CD4-positive, alpha-beta T cell treated with Interleukin-10 for 1 hour (primary cell): Measurements from ENCODE around the gene EPHB3.

Source experiments
- DNase-seq: peaks from one replicate; pipeline ENCODE4 v3.0.0-alpha.2; 2020

Gene EPHB3

DNA sequence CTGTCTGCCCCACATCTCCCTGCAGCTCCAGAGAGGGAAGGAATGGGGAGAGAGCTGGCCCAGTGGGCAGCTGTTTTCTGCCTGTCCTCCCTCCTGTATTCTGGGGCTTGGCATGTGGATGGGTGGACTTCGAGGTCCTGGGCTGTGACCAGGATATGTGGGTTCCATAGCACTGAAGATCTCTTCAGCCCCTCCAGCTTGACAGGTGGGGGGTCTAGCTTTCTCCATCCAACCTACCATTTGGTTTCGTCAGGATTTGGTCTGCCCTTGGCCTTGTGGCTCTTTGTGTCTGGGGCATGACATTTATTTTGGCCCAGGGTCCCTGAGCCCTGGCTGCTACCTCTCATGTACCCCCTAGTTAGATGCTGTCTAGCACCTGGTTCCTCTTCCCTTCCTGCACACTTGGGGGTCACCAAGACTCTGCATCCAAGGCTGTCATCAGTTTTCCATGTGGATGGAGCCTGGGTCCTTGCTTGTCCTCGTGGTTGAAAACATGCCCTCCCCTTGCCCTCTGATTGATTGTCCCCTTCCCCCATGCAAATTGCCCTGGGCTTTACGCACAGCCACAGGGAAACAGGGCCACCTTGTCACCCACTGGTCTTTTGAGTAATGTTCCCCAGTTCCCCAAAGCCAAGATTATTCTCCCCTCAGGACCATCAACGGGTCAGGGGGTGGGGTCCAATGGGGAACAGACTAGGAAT, 3.2 kb downstream of the EPHB3 start:
- no peak for DNase-seq

DNA sequence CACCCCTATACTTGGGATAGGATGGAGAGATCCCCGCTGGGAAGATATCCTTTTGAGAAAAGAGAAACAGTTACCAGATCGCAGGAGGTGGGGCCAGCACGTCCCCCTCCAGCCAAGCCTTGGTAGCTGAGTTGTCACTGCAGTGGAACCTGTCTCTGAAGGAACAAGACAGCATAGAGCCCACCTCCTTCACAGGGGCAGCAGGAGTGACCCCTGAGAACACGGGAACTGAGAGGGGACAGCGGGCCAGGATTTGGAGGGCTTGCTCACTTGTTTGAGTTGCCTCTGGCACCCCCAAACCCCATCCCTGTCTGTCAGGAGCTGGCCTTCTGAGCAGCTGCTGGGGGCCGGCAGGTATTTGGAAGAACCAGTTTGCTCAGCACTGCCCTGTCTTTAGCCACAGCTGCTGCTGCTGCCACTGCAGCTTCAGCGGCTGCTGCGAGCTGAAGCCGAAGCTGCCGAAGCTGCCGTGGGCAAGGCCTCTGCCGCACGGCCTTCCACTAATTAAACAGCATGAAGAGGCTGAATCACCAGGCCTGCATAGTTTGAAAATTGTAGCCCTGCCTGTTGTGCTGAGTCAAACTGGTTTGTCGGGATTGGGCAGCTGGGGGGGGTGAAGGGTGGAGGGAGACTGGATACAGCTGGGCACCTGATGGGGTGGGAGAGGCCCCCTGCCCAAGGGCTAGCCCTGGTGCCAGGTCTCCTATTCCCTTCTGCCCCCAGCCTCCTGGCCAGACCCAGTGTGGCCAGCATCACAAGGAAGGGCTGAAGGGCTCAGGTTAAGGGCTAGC, 4.0 kb downstream of the EPHB3 start:
- DNase-seq: no peak

DNA sequence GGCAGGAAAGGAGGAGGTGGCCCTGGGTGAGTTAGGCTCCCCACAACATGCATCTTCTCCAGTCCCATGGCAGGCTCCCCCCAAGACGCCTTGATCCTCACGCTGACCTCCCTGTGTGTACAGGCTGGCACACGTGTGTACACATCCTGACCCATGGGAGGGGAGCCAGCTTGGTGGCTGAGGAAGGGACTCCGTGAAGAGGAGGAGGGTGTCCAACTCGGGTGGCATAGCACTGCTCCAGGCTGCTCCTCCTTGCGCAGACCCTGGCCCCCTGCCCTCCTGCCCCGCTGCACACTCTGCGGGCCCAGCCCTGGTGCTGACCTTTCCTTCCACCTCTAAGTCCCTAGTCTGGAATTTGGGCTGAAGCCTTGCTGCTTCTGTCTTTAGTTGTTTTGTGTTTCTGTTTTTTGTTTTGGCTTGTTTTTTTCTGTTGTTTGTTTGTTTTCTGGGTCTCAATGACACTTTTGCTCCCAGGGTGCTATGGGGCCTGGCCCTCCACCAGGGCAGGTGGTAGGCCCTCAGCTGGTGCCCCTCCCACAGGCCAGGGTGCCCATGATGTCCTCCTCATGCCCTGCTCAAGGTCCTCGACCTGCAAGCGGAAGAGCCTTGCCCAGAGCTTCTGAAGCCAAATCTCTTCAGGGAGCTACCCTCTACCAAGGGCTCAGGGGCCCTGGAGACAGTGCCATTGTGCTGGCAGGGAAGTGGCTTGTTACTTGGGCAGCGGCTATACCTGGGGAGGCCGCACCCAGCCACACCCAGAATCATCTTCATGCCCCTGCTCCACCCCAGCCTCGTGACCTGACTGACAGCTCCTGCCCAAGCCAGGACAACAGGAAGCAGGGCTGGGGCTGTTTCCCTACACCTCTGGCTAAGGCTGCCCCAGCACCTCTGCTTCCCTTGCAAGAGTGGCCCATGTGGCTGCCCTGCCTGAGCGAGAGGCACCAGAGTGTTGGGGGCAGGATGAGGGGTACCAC, 5.1 kb downstream of the EPHB3 start:
- DNase-seq: no peak

DNA sequence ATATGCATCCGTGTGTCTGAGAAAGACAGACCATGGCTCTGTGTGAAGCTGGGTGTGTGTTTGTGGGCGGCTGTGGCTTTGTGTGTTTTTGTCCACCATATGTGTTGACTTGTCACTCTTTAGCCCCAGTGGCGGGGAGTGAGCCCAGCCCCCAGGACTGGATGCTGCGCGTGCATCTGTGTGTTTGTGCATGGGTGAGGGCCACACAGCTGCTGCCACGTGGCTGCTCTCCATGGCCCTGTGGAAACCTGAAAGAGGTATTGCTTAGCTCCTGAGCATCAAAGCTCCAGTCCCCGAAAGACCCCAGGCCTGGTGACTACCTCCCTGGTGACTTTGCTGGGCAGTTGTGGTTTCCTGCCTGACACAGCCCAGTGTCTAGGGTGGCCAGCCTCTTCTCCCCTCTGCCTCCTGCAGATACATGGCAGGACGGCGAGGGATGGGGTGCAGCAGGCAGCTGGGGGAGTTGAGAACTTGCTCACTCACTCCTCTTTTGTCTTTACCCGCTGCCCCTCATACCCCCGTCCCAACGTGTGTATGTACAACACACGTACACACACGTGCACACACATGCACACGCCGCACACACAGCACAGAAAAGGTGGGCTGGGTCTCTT, 6.5 kb downstream of the EPHB3 start:
- DNase-seq: no peak

DNA sequence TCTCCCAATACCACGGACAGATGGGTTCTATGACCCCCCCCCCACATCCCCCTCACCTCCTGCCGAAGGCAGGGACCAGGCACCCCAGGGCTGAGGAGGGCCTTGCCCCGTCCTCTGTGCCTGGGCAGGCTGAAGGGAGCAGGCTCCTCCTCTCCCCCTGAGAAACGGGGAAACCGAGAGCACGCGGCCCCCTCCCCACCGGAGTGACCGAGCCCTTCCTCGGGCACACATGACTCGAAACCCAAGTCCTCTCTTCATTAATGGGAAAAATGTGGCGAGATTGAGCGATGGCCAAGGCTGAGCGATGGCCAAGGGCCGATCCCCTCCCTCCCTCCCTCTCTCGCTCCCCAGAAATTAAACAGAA, 7.0 kb downstream of the EPHB3 start:
- no peak for DNase-seq

DNA sequence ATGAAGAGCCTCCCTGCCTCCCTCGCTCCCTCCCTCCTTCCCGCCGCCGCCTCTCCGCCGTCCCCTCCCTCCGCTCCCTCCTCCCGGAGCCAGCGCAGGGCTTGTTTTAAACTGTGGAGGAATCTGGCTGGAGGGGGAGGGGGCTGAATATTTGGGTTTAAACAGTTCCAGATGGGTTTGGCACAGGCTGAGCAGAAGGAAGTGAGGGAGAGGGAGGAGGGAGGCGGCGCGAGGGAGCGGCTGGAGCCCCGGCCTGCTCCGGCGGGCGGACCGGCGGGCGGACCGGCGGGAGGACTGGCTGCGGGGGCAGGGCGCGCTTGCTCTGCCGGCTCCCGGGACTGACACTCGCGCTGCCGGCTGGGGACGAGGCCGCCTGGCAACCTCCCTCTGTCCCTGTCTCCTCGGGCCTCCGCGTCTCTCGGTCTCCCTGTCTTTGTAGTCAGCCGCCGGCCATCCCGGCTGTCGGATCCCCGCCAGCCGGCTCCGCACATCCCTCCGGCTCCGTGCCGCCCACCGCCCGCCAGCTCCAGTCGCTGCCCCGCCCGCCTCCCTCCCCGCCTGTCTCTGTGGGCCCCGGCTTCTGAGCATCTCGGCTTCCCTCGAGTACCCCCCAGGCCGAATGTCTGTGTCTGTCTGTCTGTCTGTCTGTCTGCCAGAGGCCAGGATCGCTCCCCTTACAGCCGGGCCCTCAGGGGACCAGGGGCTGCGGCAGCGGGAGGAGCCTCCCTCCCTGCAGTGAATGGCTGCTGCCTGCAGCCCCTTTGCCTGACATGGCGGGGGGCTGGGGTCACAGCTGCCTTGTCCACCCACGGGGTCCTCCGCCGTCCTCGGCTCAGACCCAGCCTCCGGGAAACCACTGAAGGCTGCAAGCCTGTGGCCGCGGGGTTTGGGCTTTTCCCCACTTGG, 7.6 kb downstream of the EPHB3 start:
- no peak for DNase-seq

DNA sequence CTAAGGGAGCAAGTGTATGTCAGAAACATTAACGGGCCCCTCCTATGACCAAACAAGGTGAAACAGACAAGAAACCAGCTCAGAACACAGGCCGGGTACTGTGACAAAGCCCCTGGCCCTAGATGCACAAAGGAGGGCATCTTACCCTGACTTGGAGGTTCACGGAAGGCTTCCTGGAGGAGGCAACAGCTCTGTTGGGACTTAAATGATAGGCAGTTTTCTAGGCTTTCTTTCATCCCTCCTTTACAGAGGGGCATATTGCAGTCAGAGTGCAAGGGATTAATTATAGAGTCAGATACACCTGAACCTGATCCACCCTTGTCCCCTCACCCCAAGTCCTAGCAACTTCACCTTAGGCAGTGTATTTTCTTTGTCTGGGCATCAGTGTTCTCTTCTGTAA, 8.4 kb downstream of the EPHB3 start:
- DNase-seq: no peak

GRCh38 chr3:184570489-184570888, 8.9 kb downstream of the EPHB3 start:
- DNase-seq: no peak

- DNase-seq: no peak
These were observed 10.3 kb downstream of the EPHB3 start for GRCh38 chr3:184571750-184572377.

DNA sequence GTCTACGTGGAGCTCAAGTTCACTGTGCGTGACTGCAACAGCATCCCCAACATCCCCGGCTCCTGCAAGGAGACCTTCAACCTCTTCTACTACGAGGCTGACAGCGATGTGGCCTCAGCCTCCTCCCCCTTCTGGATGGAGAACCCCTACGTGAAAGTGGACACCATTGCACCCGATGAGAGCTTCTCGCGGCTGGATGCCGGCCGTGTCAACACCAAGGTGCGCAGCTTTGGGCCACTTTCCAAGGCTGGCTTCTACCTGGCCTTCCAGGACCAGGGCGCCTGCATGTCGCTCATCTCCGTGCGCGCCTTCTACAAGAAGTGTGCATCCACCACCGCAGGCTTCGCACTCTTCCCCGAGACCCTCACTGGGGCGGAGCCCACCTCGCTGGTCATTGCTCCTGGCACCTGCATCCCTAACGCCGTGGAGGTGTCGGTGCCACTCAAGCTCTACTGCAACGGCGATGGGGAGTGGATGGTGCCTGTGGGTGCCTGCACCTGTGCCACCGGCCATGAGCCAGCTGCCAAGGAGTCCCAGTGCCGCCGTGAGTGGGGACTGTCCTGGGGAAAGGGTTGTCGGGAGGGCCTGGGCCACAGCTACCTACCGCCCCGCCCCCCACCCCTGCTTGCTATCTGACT, 11.2 kb downstream of the EPHB3 start:
- no peak for DNase-seq

DNA sequence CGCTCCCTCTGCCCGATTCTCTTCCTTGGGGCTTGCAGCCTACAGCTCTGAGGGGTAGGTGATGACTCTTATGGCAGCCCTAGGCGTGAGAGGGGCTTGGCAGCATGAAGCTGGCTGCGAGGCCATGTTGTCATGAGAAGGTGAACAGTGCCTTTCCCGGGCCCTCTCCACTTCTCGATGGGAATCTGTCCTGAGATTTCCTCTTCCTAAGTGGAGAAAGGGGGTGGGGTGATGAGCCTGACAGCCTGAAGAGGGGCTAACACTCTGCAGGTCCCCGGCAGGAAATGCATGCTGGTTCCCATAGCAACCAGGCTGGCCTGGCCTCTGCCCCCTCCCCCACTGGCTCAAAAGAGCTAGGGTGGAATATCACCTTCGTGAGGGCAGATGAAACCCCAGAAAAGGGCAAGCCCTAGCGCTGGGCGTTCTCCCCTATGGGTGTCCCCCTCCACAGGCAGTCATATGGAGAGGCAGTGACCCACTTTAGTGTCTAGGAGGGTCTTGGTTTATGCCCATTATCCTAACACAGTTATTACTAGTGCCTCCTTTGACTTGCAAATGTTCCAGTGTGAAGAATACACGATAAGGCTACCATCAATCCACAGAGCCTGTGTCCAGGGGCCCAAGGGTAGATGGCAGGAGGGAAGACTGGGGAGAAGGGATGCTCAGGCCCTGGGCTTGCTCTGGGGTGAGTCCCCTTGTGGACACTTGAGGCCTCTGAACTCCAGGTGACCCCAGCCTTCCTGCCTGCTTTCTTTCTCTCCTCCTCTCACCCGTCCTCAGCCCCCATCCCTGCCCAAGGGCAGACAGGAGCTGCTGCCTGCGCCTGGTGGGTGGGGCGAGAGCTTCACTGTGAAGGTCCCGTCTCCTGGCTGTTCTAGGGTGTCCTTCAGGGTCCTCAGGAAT, 13.2 kb downstream of the EPHB3 start:
- no peak for DNase-seq

DNA sequence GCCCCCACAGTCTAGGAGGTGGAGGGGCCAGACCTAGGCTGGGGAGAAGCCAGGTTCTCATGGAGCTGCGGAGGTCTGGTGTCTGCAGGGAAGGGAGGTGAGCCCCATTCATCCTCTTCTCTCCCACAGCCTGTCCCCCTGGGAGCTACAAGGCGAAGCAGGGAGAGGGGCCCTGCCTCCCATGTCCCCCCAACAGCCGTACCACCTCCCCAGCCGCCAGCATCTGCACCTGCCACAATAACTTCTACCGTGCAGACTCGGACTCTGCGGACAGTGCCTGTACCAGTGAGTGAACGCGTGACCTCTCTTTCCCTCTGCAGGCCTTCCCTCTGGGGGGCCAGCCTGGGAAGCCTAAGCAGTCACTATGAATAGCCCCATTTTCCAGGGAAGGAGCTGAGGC, 14.1 kb downstream of the EPHB3 start:
- no peak for DNase-seq

DNA sequence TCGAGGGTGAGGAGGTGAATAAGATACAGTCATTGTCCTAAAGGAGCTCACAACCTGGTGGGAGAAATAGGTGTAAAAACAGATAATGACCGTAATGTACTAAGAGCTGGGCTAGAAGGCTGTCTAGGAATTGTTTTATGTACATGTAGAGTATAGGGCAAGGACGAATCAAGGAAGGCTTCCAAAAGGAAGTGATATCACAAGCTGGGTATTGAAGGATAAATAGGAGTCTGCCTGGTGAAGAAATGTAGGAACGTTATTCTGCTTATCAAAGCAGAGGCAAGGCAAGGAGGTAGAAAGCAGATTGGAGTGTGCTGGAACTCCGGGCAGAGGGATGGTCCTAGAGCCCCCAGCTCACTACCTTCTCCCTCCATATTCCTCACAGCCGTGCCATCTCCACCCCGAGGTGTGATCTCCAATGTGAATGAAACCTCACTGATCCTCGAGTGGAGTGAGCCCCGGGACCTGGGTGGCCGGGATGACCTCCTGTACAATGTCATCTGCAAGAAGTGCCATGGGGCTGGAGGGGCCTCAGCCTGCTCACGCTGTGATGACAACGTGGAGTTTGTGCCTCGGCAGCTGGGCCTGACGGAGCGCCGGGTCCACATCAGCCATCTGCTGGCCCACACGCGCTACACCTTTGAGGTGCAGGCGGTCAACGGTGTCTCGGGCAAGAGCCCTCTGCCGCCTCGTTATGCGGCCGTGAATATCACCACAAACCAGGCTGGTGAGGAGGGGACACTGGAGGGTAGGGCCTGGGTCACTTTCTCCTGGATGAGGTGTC, 15.1 kb downstream of the EPHB3 start:
- no peak for DNase-seq

DNA sequence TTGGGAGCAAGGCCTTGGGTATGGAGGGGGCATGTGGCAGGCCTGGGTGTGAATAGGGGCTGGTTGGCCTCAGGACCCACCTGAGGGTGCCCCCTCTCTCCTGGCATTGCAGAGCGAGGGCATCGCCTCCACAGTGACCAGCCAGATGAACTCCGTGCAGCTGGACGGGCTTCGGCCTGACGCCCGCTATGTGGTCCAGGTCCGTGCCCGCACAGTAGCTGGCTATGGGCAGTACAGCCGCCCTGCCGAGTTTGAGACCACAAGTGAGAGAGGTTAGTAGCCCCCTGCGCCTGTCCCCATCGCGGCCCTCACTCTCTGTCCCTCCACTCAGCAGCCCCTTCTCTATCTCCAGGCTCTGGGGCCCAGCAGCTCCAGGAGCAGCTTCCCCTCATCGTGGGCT, 16.0 kb downstream of the EPHB3 start:
- no peak for DNase-seq

DNA sequence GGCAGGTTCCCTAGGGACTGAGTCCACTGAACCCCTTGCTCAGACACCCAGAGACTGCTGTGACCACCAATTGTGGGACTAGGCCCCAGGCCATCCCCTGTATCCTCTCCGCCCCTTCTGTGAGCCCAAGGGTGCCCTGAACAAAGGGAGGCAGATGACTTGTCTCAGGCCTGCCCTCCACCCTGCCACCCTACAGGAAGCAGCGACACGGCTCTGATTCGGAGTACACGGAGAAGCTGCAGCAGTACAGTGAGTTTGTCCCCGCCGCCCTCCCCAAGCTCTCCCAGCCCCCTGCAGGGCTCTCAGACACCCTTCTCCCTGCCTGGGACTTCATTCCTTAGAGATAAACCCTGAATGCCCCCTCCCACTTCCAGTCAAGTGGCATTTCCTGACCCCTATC, 16.6 kb downstream of the EPHB3 start:
- DNase-seq: no peak

- no peak for DNase-seq
These were observed 17.2 kb downstream of the EPHB3 start for GRCh38 chr3:184578822-184579221.

- DNase-seq: no peak
These were observed 17.9 kb downstream of the EPHB3 start for GRCh38 chr3:184579513-184579912.

- no peak for DNase-seq
These were observed 18.8 kb downstream of the EPHB3 start for GRCh38 chr3:184580376-184580775.

DNA sequence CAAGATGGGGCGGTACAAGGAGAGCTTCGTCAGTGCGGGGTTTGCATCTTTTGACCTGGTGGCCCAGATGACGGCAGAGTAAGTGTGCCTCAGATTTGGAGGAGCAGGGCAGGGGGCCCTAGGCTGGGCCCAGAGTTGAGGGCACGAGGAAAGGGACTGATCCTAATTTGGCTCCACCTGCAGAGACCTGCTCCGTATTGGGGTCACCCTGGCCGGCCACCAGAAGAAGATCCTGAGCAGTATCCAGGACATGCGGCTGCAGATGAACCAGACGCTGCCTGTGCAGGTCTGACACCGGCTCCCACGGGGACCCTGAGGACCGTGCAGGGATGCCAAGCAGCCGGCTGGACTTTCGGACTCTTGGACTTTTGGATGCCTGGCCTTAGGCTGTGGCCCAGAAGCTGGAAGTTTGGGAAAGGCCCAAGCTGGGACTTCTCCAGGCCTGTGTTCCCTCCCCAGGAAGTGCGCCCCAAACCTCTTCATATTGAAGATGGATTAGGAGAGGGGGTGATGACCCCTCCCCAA, 19.8 kb downstream of the EPHB3 start:
- DNase-seq: no peak
